Lung (tissue), 12 donors: Measurements from ENCODE around the gene IL4. TPM values are rescaled to one million over a fixed set of nuclear protein-coding genes. Genes with fewer than 3 reads are reported as not detected.

ENCODE experiments used
- ATAC-seq: fragments of 200-7000 bp; cut with Tn5 transposase; one replicate; pipeline ENCODE4 v1.9.1; 2020; ENCODE audit warnings: moderate number of reproducible peaks; ENCODE audit not compliant: insufficient read depth, low FRiP score
- DNase-seq, 3 donors: peaks; one replicate each; pipeline ENCODE4 v3.0.0-alpha.2; 2013 to 2017
- H3K27ac ChIP-seq, 2 donors: one replicate each; pipeline ENCODE4 v1.5.1; 2013; ENCODE audit warnings: mild to moderate bottlenecking in 2 of 2, moderate library complexity in 2 of 2, control low read depth in 1 of 2, inconsistent platforms in 1 of 2, low read depth in 1 of 2, low read length in 1 of 2
- H3K27me3 ChIP-seq, 3 donors: one replicate each; pipeline ENCODE4 v1.5.1; 2013; ENCODE audit warnings: low read length in 2 of 3; ENCODE audit not compliant: control insufficient read depth in 3 of 3, insufficient read depth in 3 of 3
- H3K36me3 ChIP-seq, 4 donors: one replicate each; pipeline ENCODE4 v1.5.1; 2013; ENCODE audit warnings: low read length in 4 of 4, mild to moderate bottlenecking in 1 of 4, moderate library complexity in 1 of 4; ENCODE audit not compliant: control insufficient read depth in 4 of 4, insufficient read depth in 4 of 4
- H3K4me1 ChIP-seq, 5 donors: one replicate each; pipeline ENCODE4 v1.5.1; 2013; ENCODE audit warnings: low read length in 5 of 5, mild to moderate bottlenecking in 2 of 5, moderate library complexity in 1 of 5; ENCODE audit not compliant: control insufficient read depth in 5 of 5, insufficient read depth in 5 of 5
- H3K4me3 ChIP-seq: one replicate; pipeline ENCODE4 v1.5.1; 2013; ENCODE audit warnings: mild to moderate bottlenecking, control low read depth, moderate library complexity
- H3K9ac ChIP-seq, 2 donors: one replicate each; pipeline ENCODE4 v1.5.1; 2013; ENCODE audit warnings: low read length in 2 of 2, control low read depth in 1 of 2; ENCODE audit not compliant: insufficient read depth in 1 of 2
- H3K9me3 ChIP-seq, 4 donors: one replicate each; pipeline ENCODE4 v1.5.1; 2013; ENCODE audit warnings: low read length in 3 of 4, mild to moderate bottlenecking in 1 of 4, moderate library complexity in 1 of 4; ENCODE audit not compliant: control insufficient read depth in 4 of 4, insufficient read depth in 3 of 4
- WGBS, 2 donors: extraction: QIAGEN DNeasy Blood & Tissue Kit; methylation state at CpG; one replicate each; pipeline ENCODE4 v1.1.7; 2013; 5-methylcytosine and 5-hydroxymethylcytosine counted together
- polyA plus RNA-seq, 2 donors: library from polyadenylated mRNA; stranded (reverse); fragments of 200-250 nt; gene quantifications; one replicate each; pipeline ENCODE4 v1.2.1, GENCODE V29; 2013
- total RNA-seq, 2 donors: library from RNA; depleted of rRNA in 1 of 2; stranded (reverse); fragments of >200 nt in 1 of 2; gene quantifications; one replicate each; pipeline ENCODE4 v1.2.1, GENCODE V29; 2014 to 2021
- TF ChIP-seq, protein P1 (sequence below): IDR thresholded peaks from 2 replicates; pipeline ENCODE4 v1.5.1; 2012; ENCODE audit warnings: mild to moderate bottlenecking; ENCODE audit errors: control extremely low read depth, extremely low read depth
- donor health status: control.
- donor health status: control.
- donor health status: Bipolar disorder and iron deficiency.
- donor health status: healthy.
- donor health status: DM: yes; HTN: yes; CAD: no.

The IL4 gene
- total and polyA plus RNA-seq, 4 donors: not detected

DNA sequence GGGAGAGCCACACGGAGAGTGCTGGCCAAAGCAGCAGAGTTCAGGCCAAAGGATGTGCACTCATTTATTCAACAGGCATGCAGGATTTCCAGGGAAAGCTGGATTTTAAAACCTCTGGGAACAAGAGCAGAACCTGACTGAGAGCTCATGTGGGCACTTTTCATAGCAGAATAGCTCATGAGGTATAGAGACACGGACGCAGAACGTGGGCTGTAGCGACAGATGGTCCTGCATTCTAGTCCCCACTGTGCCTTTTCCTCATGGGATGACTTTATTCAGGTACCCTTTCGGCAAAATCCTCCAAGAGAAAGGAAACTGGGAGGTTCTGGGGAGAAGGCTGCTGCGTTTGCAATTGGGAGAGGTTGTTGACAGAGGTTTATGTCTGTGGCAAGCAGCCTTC is 5.4 kb downstream of the IL4 start:
- no peaks in the 10 kb centered on the region for H3K27me3 ChIP-seq
- H3K9me3 ChIP-seq: no peaks in the 10 kb centered on the region
- peaks cover 0 to 2% (median 0%) of the 10 kb centered on the region in 5 donors for H3K4me1 ChIP-seq
- no peaks in the 10 kb centered on the region for H3K36me3 ChIP-seq
- H3K9ac ChIP-seq: no peak overlapping the region
- H3K27ac ChIP-seq: no peak overlapping the region
- TF ChIP-seq, protein P1, sequence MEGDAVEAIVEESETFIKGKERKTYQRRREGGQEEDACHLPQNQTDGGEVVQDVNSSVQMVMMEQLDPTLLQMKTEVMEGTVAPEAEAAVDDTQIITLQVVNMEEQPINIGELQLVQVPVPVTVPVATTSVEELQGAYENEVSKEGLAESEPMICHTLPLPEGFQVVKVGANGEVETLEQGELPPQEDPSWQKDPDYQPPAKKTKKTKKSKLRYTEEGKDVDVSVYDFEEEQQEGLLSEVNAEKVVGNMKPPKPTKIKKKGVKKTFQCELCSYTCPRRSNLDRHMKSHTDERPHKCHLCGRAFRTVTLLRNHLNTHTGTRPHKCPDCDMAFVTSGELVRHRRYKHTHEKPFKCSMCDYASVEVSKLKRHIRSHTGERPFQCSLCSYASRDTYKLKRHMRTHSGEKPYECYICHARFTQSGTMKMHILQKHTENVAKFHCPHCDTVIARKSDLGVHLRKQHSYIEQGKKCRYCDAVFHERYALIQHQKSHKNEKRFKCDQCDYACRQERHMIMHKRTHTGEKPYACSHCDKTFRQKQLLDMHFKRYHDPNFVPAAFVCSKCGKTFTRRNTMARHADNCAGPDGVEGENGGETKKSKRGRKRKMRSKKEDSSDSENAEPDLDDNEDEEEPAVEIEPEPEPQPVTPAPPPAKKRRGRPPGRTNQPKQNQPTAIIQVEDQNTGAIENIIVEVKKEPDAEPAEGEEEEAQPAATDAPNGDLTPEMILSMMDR: no peak
- ATAC-seq (no peak), DNase-seq (no peak)
- 94 to 95% methylated on average over 7 of the region's 7 CpGs for WGBS, 2 donors
- H3K4me3 ChIP-seq: no peak overlapping the region

DNA sequence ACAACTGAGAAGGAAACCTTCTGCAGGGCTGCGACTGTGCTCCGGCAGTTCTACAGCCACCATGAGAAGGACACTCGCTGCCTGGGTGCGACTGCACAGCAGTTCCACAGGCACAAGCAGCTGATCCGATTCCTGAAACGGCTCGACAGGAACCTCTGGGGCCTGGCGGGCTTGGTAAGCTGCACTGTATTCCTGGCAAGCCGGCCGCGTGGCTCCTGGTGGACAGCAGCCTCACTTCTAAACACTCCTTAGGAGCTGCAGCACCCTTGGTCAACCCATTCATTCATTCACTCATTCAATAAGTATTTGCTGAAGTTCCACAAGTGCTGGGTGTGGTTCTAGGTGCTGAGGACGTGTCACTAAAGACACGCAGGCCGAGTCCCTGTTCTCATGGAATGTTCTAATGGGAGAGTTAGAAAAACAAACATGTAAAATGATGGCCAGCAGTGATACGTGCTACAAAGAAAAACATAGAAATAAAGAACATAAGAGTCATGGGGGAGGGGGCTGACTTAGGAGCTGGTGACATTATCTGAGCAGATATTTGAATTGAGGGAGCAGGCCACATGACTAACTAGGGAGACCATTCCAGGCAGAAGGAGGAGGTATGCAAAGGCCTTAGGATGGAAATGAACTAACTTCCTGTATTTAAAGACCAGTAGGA is 6.1 kb downstream of the IL4 start:
- no peak overlapping the region for H3K4me3 ChIP-seq
- no peaks in the 10 kb centered on the region for H3K36me3 ChIP-seq
- no peak for ATAC-seq
- peaks cover 0 to 2% (median 0%) of the 10 kb centered on the region in 5 donors for H3K4me1 ChIP-seq
- no peaks in the 10 kb centered on the region for H3K27me3 ChIP-seq
- DNase-seq: no peak
- 85 to 92% methylated on average over 15 of the region's 15 CpGs for WGBS, 2 donors
- H3K9me3 ChIP-seq: no peaks in the 10 kb centered on the region
- peak overlapping the region in 1 of 2 donors; percentile 30 for H3K27ac ChIP-seq
- TF ChIP-seq, protein P1: no peak
- no peak overlapping the region for H3K9ac ChIP-seq

DNA sequence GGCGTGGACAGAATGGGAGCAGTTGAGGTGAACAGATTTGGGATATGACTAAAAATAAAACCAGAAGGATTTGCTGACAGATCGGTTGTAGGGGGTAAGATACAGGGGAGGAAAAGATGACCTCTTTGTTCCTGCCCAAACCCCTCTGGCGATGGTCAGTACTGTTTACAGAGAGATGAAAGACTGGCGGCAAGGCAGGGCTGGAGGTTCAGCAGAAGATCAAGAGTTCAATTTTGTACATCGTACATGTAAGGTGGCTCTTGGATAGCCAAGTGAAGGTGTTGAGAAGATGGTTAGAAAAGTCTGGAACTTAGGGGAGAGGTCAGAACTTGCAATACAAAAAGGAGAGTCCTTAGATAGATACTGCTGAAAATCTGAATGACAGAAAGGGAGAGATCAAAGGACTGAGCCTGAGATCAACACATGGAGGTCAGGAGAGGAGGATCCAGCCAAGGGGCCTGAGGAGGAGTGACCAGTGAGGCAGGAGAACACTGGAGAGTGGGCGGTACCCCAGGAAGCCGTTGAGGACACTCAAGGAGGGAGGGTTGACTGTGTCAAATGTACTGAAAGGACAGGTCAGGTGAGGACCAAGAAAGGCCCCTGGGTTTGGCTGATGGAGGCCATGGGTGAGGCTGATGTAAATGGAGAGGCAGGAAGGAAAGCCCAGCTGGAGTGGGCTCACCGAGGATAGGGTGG is 7.1 kb downstream of the IL4 start:
- H3K36me3 ChIP-seq: no peaks in the 10 kb centered on the region
- no peak for ATAC-seq
- no peak overlapping the region for H3K27ac ChIP-seq
- H3K9me3 ChIP-seq: no peaks in the 10 kb centered on the region
- DNase-seq: no peak
- WGBS, 2 donors: 80 to 95% methylated on average over 8 of the region's 8 CpGs
- no peak overlapping the region for H3K9ac ChIP-seq
- no peaks in the 10 kb centered on the region for H3K27me3 ChIP-seq
- TF ChIP-seq, protein P1: no peak
- no peak overlapping the region for H3K4me3 ChIP-seq
- H3K4me1 ChIP-seq: no peaks in the 10 kb centered on the region
